IMR-90 (cell line): ENCODE measurements around the gene TMPRSS11B. TPM values are rescaled to one million over a fixed set of nuclear protein-coding genes. Genes with fewer than 3 reads are reported as not detected.

ENCODE experiments used
- ATAC-seq: fragments of 200-7000 bp; cut with Tn5 transposase; 2 replicates; pipeline ENCODE4 v1.9.1; 2020; ENCODE audit warnings: low read depth, mild to moderate bottlenecking, moderate library complexity
- BruUV-seq: library from RNA; stranded (reverse); fragments of 400-500 nt; replicated peaks from 2 replicates; lab custom pipeline; 2021; lab: Mats Ljungman, UMichigan
- CTCF ChIA-PET: fragments of 300-600 bp; formaldehyde crosslinking; extraction: SDS; loops from one replicate; lab custom pipeline; 2021; ENCODE audit warnings: antibody characterized with exemption; lab: Yijun Ruan, JAX
- POLR2A ChIA-PET: fragments of 300-600 bp; sonication (Branson Sonifier 250); formaldehyde crosslinking; loops from one replicate; lab custom pipeline; 2022; ENCODE audit warnings: antibody characterized with exemption; ENCODE audit not compliant: unreplicated experiment; lab: Charles Lee
- DNase-seq: peaks from one replicate; pipeline ENCODE4 v3.0.0; 2013
- H2AFZ ChIP-seq: replicated peaks from 2 replicates; pipeline ENCODE3; 2013; ENCODE audit warnings: low read length, mild to moderate bottlenecking; ENCODE audit not compliant: poor library complexity
- H2AK5ac ChIP-seq: 2 replicates; pipeline ENCODE4 v1.6.1; 2013; ENCODE audit warnings: low read depth, low read length, inconsistent platforms
- H2AK9ac ChIP-seq: replicated peaks from 2 replicates; pipeline ENCODE3; 2013; ENCODE audit warnings: mild to moderate bottlenecking, low read depth, low read length, moderate library complexity; ENCODE audit not compliant: poor library complexity
- H2BK120ac ChIP-seq: 2 replicates; pipeline ENCODE4 v1.6.1; 2013; ENCODE audit warnings: low read depth, low read length, inconsistent platforms
- H2BK15ac ChIP-seq: 3 replicates; pipeline ENCODE4 v1.6.1; 2013; ENCODE audit warnings: low read depth, low read length, inconsistent platforms
- H2BK20ac ChIP-seq: 2 replicates; pipeline ENCODE4 v1.6.1; 2013; ENCODE audit warnings: low read depth, mild to moderate bottlenecking, inconsistent platforms, low read length, moderate library complexity
- H2BK5ac ChIP-seq: 2 replicates; pipeline ENCODE4 v1.6.1; 2013; ENCODE audit warnings: mild to moderate bottlenecking, low read depth, low read length, inconsistent platforms; ENCODE audit not compliant: poor library complexity, severe bottlenecking
- H3K14ac ChIP-seq: replicated peaks from 2 replicates; pipeline ENCODE4 v1.6.1; 2013; ENCODE audit warnings: low read depth, low read length, inconsistent platforms
- H3K18ac ChIP-seq: 2 replicates; pipeline ENCODE4 v1.6.1; 2013; ENCODE audit warnings: low read depth, low read length, control low read depth
- H3K23ac ChIP-seq: 2 replicates; pipeline ENCODE4 v1.6.1; 2013; ENCODE audit warnings: low read depth, low read length, inconsistent platforms
- H3K27ac ChIP-seq: 2 replicates; pipeline ENCODE4 v1.5.1; 2013; ENCODE audit warnings: mild to moderate bottlenecking, control low read depth, low read length; ENCODE audit not compliant: insufficient read depth
- H3K27me3 ChIP-seq: 2 replicates; pipeline ENCODE4 v1.6.1; 2013; ENCODE audit warnings: low read length; ENCODE audit not compliant: control insufficient read depth, insufficient read depth
- H3K36me3 ChIP-seq: 2 replicates; pipeline ENCODE4 v1.6.1; 2013; ENCODE audit warnings: low read length, mixed read lengths; ENCODE audit not compliant: control insufficient read depth, insufficient read depth
- H3K4ac ChIP-seq: 2 replicates; pipeline ENCODE4 v1.6.1; 2013; ENCODE audit warnings: low read depth, low read length, inconsistent platforms
- H3K4me1 ChIP-seq: 2 replicates; pipeline ENCODE4 v1.6.1; 2013; ENCODE audit warnings: low read length, mixed read lengths; ENCODE audit not compliant: control insufficient read depth, insufficient read depth
- H3K4me2 ChIP-seq: 2 replicates; pipeline ENCODE4 v1.6.1; 2013; ENCODE audit warnings: low read depth, mild to moderate bottlenecking, control low read depth, low read length, moderate library complexity
- H3K4me3 ChIP-seq: 2 replicates; pipeline ENCODE4 v1.5.1; 2013; ENCODE audit warnings: low read depth, mild to moderate bottlenecking, control low read depth, low read length, moderate library complexity; ENCODE audit not compliant: insufficient read depth
- H3K56ac ChIP-seq: 2 replicates; pipeline ENCODE4 v1.6.1; 2013; ENCODE audit warnings: low read length, inconsistent platforms; ENCODE audit not compliant: insufficient read depth; ENCODE audit errors: extremely low read depth
- H3K79me1 ChIP-seq, 2 experiments: 2 replicates each; pipeline ENCODE4 v1.6.1; 2013; ENCODE audit warnings: low read length in 2 of 2, inconsistent platforms in 1 of 2, low read depth in 1 of 2
- H3K9ac ChIP-seq: 2 replicates; pipeline ENCODE4 v1.6.1; 2013; ENCODE audit warnings: low read depth, low read length, control low read depth
- H3K9me1 ChIP-seq: 2 replicates; pipeline ENCODE4 v1.6.1; 2013; ENCODE audit warnings: low read length, inconsistent platforms; ENCODE audit not compliant: insufficient read depth
- H3K9me3 ChIP-seq: 2 replicates; pipeline ENCODE4 v1.6.1; 2013; ENCODE audit warnings: low read length; ENCODE audit not compliant: control insufficient read depth, insufficient read depth
- H4K20me1 ChIP-seq: 2 replicates; pipeline ENCODE4 v1.6.1; 2013; ENCODE audit warnings: low read length, inconsistent platforms; ENCODE audit not compliant: insufficient read depth
- H4K5ac ChIP-seq: 2 replicates; pipeline ENCODE4 v1.6.1; 2013; ENCODE audit warnings: mild to moderate bottlenecking, low read depth, low read length, control low read depth
- H4K8ac ChIP-seq, 2 experiments: 2 replicates each; pipeline ENCODE4 v1.6.1; 2013; ENCODE audit warnings: low read depth in 2 of 2, low read length in 2 of 2, control low read depth in 1 of 2, inconsistent platforms in 1 of 2
- H4K91ac ChIP-seq: 2 replicates; pipeline ENCODE4 v1.6.1; 2013; ENCODE audit warnings: low read depth, low read length, inconsistent platforms; ENCODE audit not compliant: insufficient read depth
- BHLHE40 ChIP-seq: fragments of 150-350 bp; IDR thresholded peaks from 2 replicates; pipeline ENCODE4 v1.6.1; 2016; ENCODE audit warnings: mild to moderate bottlenecking, low read depth, low read length
- CEBPB ChIP-seq: IDR thresholded peaks from 2 replicates; pipeline ENCODE4 v1.6.1; 2012; ENCODE audit warnings: low read depth, low read length, improper control_type of control experiment
- CHD1 ChIP-seq: IDR thresholded peaks from 2 replicates; pipeline ENCODE4 v1.6.1; 2012; ENCODE audit warnings: low read depth, low read length, improper control_type of control experiment
- ELK1 ChIP-seq: fragments of 150-350 bp; IDR thresholded peaks from 2 replicates; pipeline ENCODE4 v1.6.1; 2016; ENCODE audit warnings: low read depth, mild to moderate bottlenecking, low read length, moderate library complexity, borderline replicate concordance
- FOS ChIP-seq: fragments of 150-350 bp; IDR thresholded peaks from 2 replicates; pipeline ENCODE4 v1.6.1; 2016; ENCODE audit warnings: low read depth, low read length
- MAFK ChIP-seq: IDR thresholded peaks from 2 replicates; pipeline ENCODE4 v1.6.1; 2012; ENCODE audit warnings: low read depth, low read length, improper control_type of control experiment
- MAZ ChIP-seq: IDR thresholded peaks from 2 replicates; pipeline ENCODE4 v1.6.1; 2012; ENCODE audit warnings: low read depth, mild to moderate bottlenecking, low read length, improper control_type of control experiment, moderate library complexity, borderline replicate concordance
- MXI1 ChIP-seq: IDR thresholded peaks from 2 replicates; pipeline ENCODE4 v1.6.1; 2012; ENCODE audit warnings: low read depth, mild to moderate bottlenecking, low read length, moderate library complexity, borderline replicate concordance
- NFE2L2 ChIP-seq: fragments of 150-350 bp; IDR thresholded peaks from 2 replicates; pipeline ENCODE4 v1.6.1; 2016; ENCODE audit warnings: low read depth, mild to moderate bottlenecking, low read length
- POLR2A ChIP-seq: IDR thresholded peaks from 2 replicates; pipeline ENCODE4 v1.6.1; 2012; ENCODE audit warnings: mild to moderate bottlenecking, low read depth, low read length
- RAD21 ChIP-seq: IDR thresholded peaks from 2 replicates; pipeline ENCODE4 v1.6.1; 2012; ENCODE audit warnings: low read length, improper control_type of control experiment
- RCOR1 ChIP-seq: IDR thresholded peaks from 2 replicates; pipeline ENCODE4 v1.6.1; 2012; ENCODE audit warnings: mild to moderate bottlenecking, low read length, improper control_type of control experiment; ENCODE audit not compliant: insufficient replicate concordance
- RFX5 ChIP-seq: IDR thresholded peaks from 2 replicates; pipeline ENCODE4 v1.8.0; 2012; ENCODE audit warnings: low read depth, mild to moderate bottlenecking, low read length, moderate library complexity
- SMC3 ChIP-seq: fragments of 150-350 bp; IDR thresholded peaks from 2 replicates; pipeline ENCODE4 v1.6.1; 2016; ENCODE audit warnings: low read depth, mild to moderate bottlenecking, antibody characterized with exemption, low read length, moderate library complexity
- WGBS, 2 experiments: methylation state at CpG; one replicate each; pipeline versions ENCODE4 v1.1.5 to v1.1.7; 2013; ENCODE audit warnings: missing lambda C conversion rate in 2 of 2; ENCODE audit not compliant: insufficient read length in 1 of 2; ENCODE audit errors: extremely low coverage in 2 of 2; 5-methylcytosine and 5-hydroxymethylcytosine counted together
- dilution Hi-C: fragments of 300-500 bp; cut with HindIII; formaldehyde crosslinking; loops from one replicate; pipeline ENCODE4 v1.14.3; 2018; ENCODE audit warnings: low sequenced_read_pairs; ENCODE audit not compliant: unreplicated experiment
- in situ Hi-C: fragments of 300-500 bp; cut with MboI; formaldehyde crosslinking; loops from 3 replicates; pipeline ENCODE4 v1.14.3; 2019; ENCODE audit warnings: low sequenced_read_pairs, inconsistent platforms, mixed read lengths
- intact Hi-C: fragments of 100-400 bp; cut with micrococcal nuclease; formaldehyde crosslinking; loops from 2 replicates; pipeline ENCODE4 v1.10.0; 2022
- polyA plus RNA-seq, 3 experiments: library from polyadenylated mRNA; depleted of rRNA; stranded (reverse); fragments of >200 nt; gene quantifications; 2 replicates each; pipeline ENCODE4 v1.2.3, GENCODE V29; 2012; ENCODE audit warnings: low replicate concordance in 1 of 3
- total RNA-seq: library from RNA; depleted of rRNA; stranded (reverse); fragments of >200 nt; gene quantifications from 2 replicates; pipeline ENCODE4 v1.2.3, GENCODE V29; 2012
- TF ChIP-seq, protein P1 (sequence below): fragments of 150-350 bp; IDR thresholded peaks from 2 replicates; pipeline ENCODE4 v1.6.1; 2017; ENCODE audit warnings: mild to moderate bottlenecking, antibody characterized with exemption, low read length, low read depth
- TF ChIP-seq, protein P2 (sequence below): conservative IDR thresholded peaks from 2 replicates; pipeline ENCODE4 v1.5.1; 2012; ENCODE audit warnings: mild to moderate bottlenecking, low read depth, low read length, improper control_type of control experiment

The TMPRSS11B gene
- total and polyA plus RNA-seq, 2 of the 4 experiments (the other 2 are of a cell fraction) = not detected

DNA sequence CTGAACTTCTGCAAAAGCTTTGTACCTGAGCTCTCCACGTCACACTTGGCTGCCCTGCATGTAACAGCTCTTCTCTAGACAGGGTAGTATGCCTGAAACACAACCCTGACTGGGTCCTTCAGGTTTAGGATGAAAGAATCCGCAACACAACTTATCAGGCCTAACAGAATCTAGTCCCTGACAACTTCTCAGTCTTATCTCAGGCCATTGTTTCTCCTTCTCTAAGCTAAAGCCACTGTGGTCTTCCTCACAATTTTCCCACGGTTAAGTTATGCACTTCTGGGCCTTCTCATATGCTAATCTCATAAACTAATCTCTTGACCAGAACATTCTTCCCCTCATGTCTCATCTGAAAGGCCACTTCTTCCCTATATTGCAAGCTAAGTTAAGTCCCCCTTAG is 10.8 kb upstream of the TMPRSS11B start:
- Histone ChIP-seq H3K27me3 (peaks cover 1% of the 10 kb centered on the region; the same call in 1 of the 2 replicates), H3K56ac (no peak overlapping the region), H3K18ac (no peak overlapping the region), H3K23ac (no peak overlapping the region), H3K36me3 (no peaks in the 10 kb centered on the region), H4K5ac (no peak overlapping the region), H3K4me1 (no peaks in the 10 kb centered on the region), H3K9me3 (no peaks in the 10 kb centered on the region), H3K4me2 (no peak overlapping the region), H2BK5ac (no peak overlapping the region), H3K4me3 (no peak overlapping the region), H2BK20ac (no peak overlapping the region), H4K8ac (no peak overlapping the region), H3K9me1 (no peaks in the 10 kb centered on the region), H2BK120ac (no peak overlapping the region), H3K9ac (no peak overlapping the region), H2BK15ac (no peak overlapping the region), H4K20me1 (no peaks in the 10 kb centered on the region), H3K27ac (no peak overlapping the region), H3K14ac (no peak overlapping the region), H3K4ac (no peak overlapping the region), H2AK9ac (no peak overlapping the region), H2AFZ (no peak overlapping the region), H3K79me1 (no peaks in the 10 kb centered on the region), H2AK5ac (no peak overlapping the region), H4K91ac (no peak overlapping the region)
- BruUV-seq = no TSS peak
- DNase-seq = no peak
- in situ Hi-C loops (loop anchor here (25.0 kb wide), 2 partner anchors 381 to 906 kb away; no protein-coding TSS in a partner anchor), dilution Hi-C loops (no loop called here), intact Hi-C loops (no loop called here)
- POLR2A ChIA-PET = no interaction called here
- 0% methylated on average over 2 of the region's 3 CpGs; no CpG with 5 or more reads in 1 of the 2 experiments for WGBS, 2 experiments
- no peak for ATAC-seq
- TF ChIP-seq RFX5 = no peak
- no peak for TF ChIP-seq BHLHE40
- no peak for TF ChIP-seq POLR2A
- TF ChIP-seq MAZ = no peak
- no peak for TF ChIP-seq MAFK
- TF ChIP-seq MXI1 = no peak
- TF ChIP-seq CHD1 = no peak
- TF ChIP-seq ELK1 = no peak
- no peak for TF ChIP-seq RAD21
- TF ChIP-seq, protein P1, sequence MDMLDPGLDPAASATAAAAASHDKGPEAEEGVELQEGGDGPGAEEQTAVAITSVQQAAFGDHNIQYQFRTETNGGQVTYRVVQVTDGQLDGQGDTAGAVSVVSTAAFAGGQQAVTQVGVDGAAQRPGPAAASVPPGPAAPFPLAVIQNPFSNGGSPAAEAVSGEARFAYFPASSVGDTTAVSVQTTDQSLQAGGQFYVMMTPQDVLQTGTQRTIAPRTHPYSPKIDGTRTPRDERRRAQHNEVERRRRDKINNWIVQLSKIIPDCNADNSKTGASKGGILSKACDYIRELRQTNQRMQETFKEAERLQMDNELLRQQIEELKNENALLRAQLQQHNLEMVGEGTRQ = no peak
- no peak for TF ChIP-seq SMC3
- TF ChIP-seq, protein P2, sequence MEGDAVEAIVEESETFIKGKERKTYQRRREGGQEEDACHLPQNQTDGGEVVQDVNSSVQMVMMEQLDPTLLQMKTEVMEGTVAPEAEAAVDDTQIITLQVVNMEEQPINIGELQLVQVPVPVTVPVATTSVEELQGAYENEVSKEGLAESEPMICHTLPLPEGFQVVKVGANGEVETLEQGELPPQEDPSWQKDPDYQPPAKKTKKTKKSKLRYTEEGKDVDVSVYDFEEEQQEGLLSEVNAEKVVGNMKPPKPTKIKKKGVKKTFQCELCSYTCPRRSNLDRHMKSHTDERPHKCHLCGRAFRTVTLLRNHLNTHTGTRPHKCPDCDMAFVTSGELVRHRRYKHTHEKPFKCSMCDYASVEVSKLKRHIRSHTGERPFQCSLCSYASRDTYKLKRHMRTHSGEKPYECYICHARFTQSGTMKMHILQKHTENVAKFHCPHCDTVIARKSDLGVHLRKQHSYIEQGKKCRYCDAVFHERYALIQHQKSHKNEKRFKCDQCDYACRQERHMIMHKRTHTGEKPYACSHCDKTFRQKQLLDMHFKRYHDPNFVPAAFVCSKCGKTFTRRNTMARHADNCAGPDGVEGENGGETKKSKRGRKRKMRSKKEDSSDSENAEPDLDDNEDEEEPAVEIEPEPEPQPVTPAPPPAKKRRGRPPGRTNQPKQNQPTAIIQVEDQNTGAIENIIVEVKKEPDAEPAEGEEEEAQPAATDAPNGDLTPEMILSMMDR = no peak
- no peak for TF ChIP-seq CEBPB
- no peak for TF ChIP-seq FOS
- TF ChIP-seq NFE2L2 = no peak
- TF ChIP-seq RCOR1 = no peak
- CTCF ChIA-PET = interaction anchor here (0.9 kb wide), 1 partner anchor 15 kb away, joined by 5 read pairs; no protein-coding TSS in a partner anchor
